Neural cell (in vitro differentiated cells): ENCODE results near the gene PAPOLA. TPM values are rescaled to one million over a fixed set of nuclear protein-coding genes. Genes with fewer than 3 reads are reported as not detected.

ENCODE experiments used
- H2AFZ ChIP-seq: fragments of 200-600, 300-800 bp; sonication (generic), shearing (Covaris generic); 2 replicates; pipeline ENCODE4 v1.6.0; 2014; ENCODE audit warnings: low read depth, mild to moderate bottlenecking, antibody characterized with exemption, low read length, moderate library complexity
- H3F3A ChIP-seq: fragments of 200-600 bp; shearing (Covaris generic); 2 replicates; pipeline ENCODE4 v1.6.1; 2016; ENCODE audit warnings: mild to moderate bottlenecking, moderate library complexity, mixed read lengths, antibody characterized with exemption, low read length; ENCODE audit not compliant: insufficient read depth, poor library complexity, severe bottlenecking
- H3K27ac ChIP-seq: fragments of 200-600, 300-800 bp; sonication (generic), shearing (Covaris generic); 2 replicates; pipeline ENCODE4 v1.5.1; 2014; ENCODE audit warnings: mild to moderate bottlenecking, low read length, moderate library complexity
- H3K27me3 ChIP-seq: fragments of 300-800, 200-600 bp; sonication (generic), shearing (Covaris generic); 2 replicates; pipeline ENCODE4 v1.6.0; 2014; ENCODE audit warnings: mild to moderate bottlenecking, low read depth, low read length, moderate library complexity; ENCODE audit not compliant: insufficient read depth
- H3K36me3 ChIP-seq: fragments of 300-800, 200-600 bp; sonication (generic), shearing (Covaris generic); 2 replicates; pipeline ENCODE4 v1.5.1; 2014; ENCODE audit warnings: mild to moderate bottlenecking, antibody characterized with exemption, low read length, moderate library complexity; ENCODE audit not compliant: insufficient read depth
- H3K4me2 ChIP-seq: fragments of 300-800, 200-600 bp; sonication (generic), shearing (Covaris generic); 2 replicates; pipeline ENCODE4 v1.6.0; 2014; ENCODE audit warnings: mild to moderate bottlenecking, low read length
- H3K4me3 ChIP-seq: fragments of 300-800, 200-600 bp; sonication (generic), shearing (Covaris generic); 2 replicates; pipeline ENCODE4 v1.5.1; 2014; ENCODE audit warnings: mild to moderate bottlenecking, low read length, moderate library complexity
- H3K79me2 ChIP-seq: fragments of 200-600 bp; shearing (Covaris generic); replicated peaks from 2 replicates; pipeline ENCODE4 v1.6.0; 2014; ENCODE audit warnings: mild to moderate bottlenecking, low read length, moderate library complexity; ENCODE audit not compliant: insufficient read depth
- H3K9ac ChIP-seq: fragments of 300-800, 200-600 bp; sonication (generic), shearing (Covaris generic); 2 replicates; pipeline ENCODE4 v1.6.1; 2016; ENCODE audit warnings: mild to moderate bottlenecking, low read length, mixed read lengths
- H3K9me2 ChIP-seq: fragments of 200-600 bp; shearing (Covaris generic); 2 replicates; pipeline ENCODE4 v1.6.1; 2016; ENCODE audit warnings: mild to moderate bottlenecking, low read length, mixed read lengths; ENCODE audit not compliant: insufficient read depth
- H3K9me3 ChIP-seq: fragments of 200-600, 300-800 bp; sonication (generic), shearing (Covaris generic); 2 replicates; pipeline ENCODE4 v1.6.1; 2016; ENCODE audit warnings: mild to moderate bottlenecking, mixed run types, low read length, moderate library complexity, mixed read lengths
- H4K20me1 ChIP-seq: fragments of 200-600 bp; shearing (Covaris generic); 2 replicates; pipeline ENCODE4 v1.6.1; 2016; ENCODE audit warnings: mild to moderate bottlenecking, mixed run types; ENCODE audit not compliant: insufficient read depth
- EP300 ChIP-seq: fragments of 450-650 bp; conservative IDR thresholded peaks from 2 replicates; pipeline ENCODE4 v1.6.1; 2014; ENCODE audit warnings: antibody characterized with exemption, mild to moderate bottlenecking, moderate library complexity; ENCODE audit not compliant: poor library complexity, severe bottlenecking
- EZH2 ChIP-seq: fragments of 200-600, 300-800 bp; shearing (Covaris generic), sonication (generic); IDR thresholded peaks from 2 replicates; pipeline ENCODE4 v1.6.1; 2014; ENCODE audit warnings: antibody characterized with exemption, low read length, borderline replicate concordance, mild to moderate bottlenecking; ENCODE audit not compliant: insufficient read depth, poor library complexity, severe bottlenecking
- MXI1 ChIP-seq: fragments of 450-650 bp; conservative IDR thresholded peaks from 2 replicates; pipeline ENCODE4 v1.6.1; 2014; ENCODE audit warnings: antibody characterized with exemption, mild to moderate bottlenecking; ENCODE audit not compliant: poor library complexity, severe bottlenecking
- POLR2AphosphoS5 ChIP-seq: IDR thresholded peaks from 2 replicates; pipeline ENCODE4 v1.6.1; 2012
- RAD21 ChIP-seq: fragments of 450-650 bp; conservative IDR thresholded peaks from 2 replicates; pipeline ENCODE4 v1.6.1; 2014; ENCODE audit warnings: antibody characterized with exemption, mild to moderate bottlenecking, moderate library complexity
- REST ChIP-seq: IDR thresholded peaks from 2 replicates; pipeline ENCODE4 v1.6.1; 2012; ENCODE audit warnings: borderline replicate concordance
- SMC3 ChIP-seq: fragments of 450-650 bp; conservative IDR thresholded peaks from 2 replicates; pipeline ENCODE4 v1.6.1; 2014; ENCODE audit warnings: antibody characterized with exemption, mild to moderate bottlenecking, moderate library complexity; ENCODE audit not compliant: poor library complexity
- TAF1 ChIP-seq: IDR thresholded peaks from 2 replicates; pipeline ENCODE4 v1.6.1; 2012; ENCODE audit warnings: low read depth
- polyA plus RNA-seq: library from polyadenylated mRNA; depleted of rRNA; stranded (reverse); fragments of >200 nt; gene quantifications from 2 replicates; pipeline ENCODE4 v1.2.3, GENCODE V29; 2014
- TF ChIP-seq, protein P1 (sequence below): fragments of 450-650 bp; IDR thresholded peaks from 2 replicates; pipeline ENCODE4 v1.5.1; 2014; ENCODE audit warnings: antibody characterized with exemption, mild to moderate bottlenecking, moderate library complexity; ENCODE audit not compliant: poor library complexity, severe bottlenecking

The PAPOLA gene
- polyA plus RNA-seq, 1 donor from 2014 or later, result 150 TPM

GRCh38 chr14:96614481-96614881 is 112.3 kb downstream of the PAPOLA start:
- Histone ChIP-seq H3F3A (no peaks in the 10 kb centered on the region), H3K27ac (peak overlapping the region; percentile 31), H3K9me2 (no peaks in the 10 kb centered on the region), H3K79me2 (no peaks in the 10 kb centered on the region), H3K4me2 (no peak overlapping the region), H3K9me3 (peaks cover 5% of the 10 kb centered on the region), H3K9ac (no peak overlapping the region), H3K4me3 (no peak overlapping the region), H3K27me3 (no peaks in the 10 kb centered on the region), H3K36me3 (no peaks in the 10 kb centered on the region), H4K20me1 (no peaks in the 10 kb centered on the region), H2AFZ (no peak overlapping the region)
- TF ChIP-seq REST, result no peak
- peak; percentile 53 for TF ChIP-seq EP300
- peak; percentile 39 for TF ChIP-seq POLR2AphosphoS5

DNA sequence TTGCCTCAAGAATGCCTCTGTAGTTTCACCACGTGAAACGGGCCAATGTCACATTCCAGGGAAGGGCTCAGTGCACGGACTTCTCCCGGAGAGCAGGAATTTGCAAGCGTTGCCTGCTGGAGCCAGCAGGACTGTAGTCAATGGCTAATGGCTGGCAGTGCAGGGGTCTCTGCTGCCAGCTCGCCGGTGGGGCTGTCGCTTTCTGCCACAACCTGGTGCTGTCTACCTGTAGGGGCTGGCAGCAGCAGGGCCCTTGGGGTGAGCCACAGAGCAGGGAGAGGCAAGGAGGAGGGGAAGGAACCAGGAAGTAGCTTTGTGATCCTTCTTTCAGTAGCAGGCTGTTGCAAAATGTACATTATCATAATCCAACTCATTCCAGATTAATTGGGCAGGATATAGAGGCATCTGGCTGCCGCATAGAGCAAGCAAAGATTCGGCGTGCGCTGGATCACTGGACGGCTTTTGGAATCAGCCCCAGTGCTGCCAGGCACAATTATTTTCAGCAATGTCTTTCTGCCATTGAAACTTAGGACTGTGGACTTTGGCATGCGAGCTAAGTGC is 114.1 kb downstream of the PAPOLA start:
- H3F3A ChIP-seq, result no peaks in the 10 kb centered on the region
- H3K27me3 ChIP-seq, result no peaks in the 10 kb centered on the region
- TF ChIP-seq EP300, result no peak
- TF ChIP-seq RAD21, result no peak
- TF ChIP-seq, protein P1, sequence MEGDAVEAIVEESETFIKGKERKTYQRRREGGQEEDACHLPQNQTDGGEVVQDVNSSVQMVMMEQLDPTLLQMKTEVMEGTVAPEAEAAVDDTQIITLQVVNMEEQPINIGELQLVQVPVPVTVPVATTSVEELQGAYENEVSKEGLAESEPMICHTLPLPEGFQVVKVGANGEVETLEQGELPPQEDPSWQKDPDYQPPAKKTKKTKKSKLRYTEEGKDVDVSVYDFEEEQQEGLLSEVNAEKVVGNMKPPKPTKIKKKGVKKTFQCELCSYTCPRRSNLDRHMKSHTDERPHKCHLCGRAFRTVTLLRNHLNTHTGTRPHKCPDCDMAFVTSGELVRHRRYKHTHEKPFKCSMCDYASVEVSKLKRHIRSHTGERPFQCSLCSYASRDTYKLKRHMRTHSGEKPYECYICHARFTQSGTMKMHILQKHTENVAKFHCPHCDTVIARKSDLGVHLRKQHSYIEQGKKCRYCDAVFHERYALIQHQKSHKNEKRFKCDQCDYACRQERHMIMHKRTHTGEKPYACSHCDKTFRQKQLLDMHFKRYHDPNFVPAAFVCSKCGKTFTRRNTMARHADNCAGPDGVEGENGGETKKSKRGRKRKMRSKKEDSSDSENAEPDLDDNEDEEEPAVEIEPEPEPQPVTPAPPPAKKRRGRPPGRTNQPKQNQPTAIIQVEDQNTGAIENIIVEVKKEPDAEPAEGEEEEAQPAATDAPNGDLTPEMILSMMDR, result no peak
- TF ChIP-seq POLR2AphosphoS5, result no peak
- no peak for TF ChIP-seq EZH2
- TF ChIP-seq TAF1, result no peak
- TF ChIP-seq REST, result no peak
- TF ChIP-seq SMC3, result no peak
- no peak for TF ChIP-seq MXI1
- H3K4me2 ChIP-seq, result no peak overlapping the region
- no peak overlapping the region for H2AFZ ChIP-seq
- H3K9ac ChIP-seq, result no peak overlapping the region
- no peaks in the 10 kb centered on the region for H4K20me1 ChIP-seq
- H3K4me3 ChIP-seq, result no peak overlapping the region
- no peaks in the 10 kb centered on the region for H3K36me3 ChIP-seq
- no peak overlapping the region for H3K27ac ChIP-seq
- H3K9me3 ChIP-seq, result no peaks in the 10 kb centered on the region
- H3K9me2 ChIP-seq, result no peaks in the 10 kb centered on the region
- no peaks in the 10 kb centered on the region for H3K79me2 ChIP-seq

Other genes starting within 250 kb of the PAPOLA start
- gene BDKRB1, start 246.2 kb upstream of the PAPOLA start, polyA plus RNA-seq, result not detected in 2 replicates
- 16.2 and 17.9 TPM in 2 replicates for gene ATG2B, start 139.0 kb upstream of the PAPOLA start, polyA plus RNA-seq
- gene GSKIP, start 138.9 kb upstream of the PAPOLA start, polyA plus RNA-seq, result 68.6 and 87.4 TPM in 2 replicates
- gene AK7, start 110.3 kb upstream of the PAPOLA start, polyA plus RNA-seq, result 0.09 and 0.32 TPM in 2 replicates